Keratinocyte (primary cell): ENCODE data around the gene ERBB4.

ENCODE experiments used
- CTCF ChIP-seq, 3 experiments: IDR thresholded peaks in 1 of 3; conservative IDR thresholded peaks in 1 of 3; optimal IDR thresholded peaks in 1 of 3; 2 replicates in 2 of 3; 3 replicates in 1 of 3; pipeline versions ENCODE3 to v1.5.1; 2011; ENCODE audit warnings: low read length in 3 of 3, mild to moderate bottlenecking in 3 of 3, moderate library complexity in 2 of 3, control low read depth in 1 of 3, inconsistent platforms in 1 of 3; ENCODE audit not compliant: insufficient read depth in 2 of 3; ENCODE audit errors: extremely low read depth in 1 of 3
- EZH2 ChIP-seq: IDR thresholded peaks from one replicate; pipeline ENCODE4 v1.6.1; 2012; ENCODE audit warnings: inconsistent platforms, mild to moderate bottlenecking, low read length, moderate library complexity

DNA sequence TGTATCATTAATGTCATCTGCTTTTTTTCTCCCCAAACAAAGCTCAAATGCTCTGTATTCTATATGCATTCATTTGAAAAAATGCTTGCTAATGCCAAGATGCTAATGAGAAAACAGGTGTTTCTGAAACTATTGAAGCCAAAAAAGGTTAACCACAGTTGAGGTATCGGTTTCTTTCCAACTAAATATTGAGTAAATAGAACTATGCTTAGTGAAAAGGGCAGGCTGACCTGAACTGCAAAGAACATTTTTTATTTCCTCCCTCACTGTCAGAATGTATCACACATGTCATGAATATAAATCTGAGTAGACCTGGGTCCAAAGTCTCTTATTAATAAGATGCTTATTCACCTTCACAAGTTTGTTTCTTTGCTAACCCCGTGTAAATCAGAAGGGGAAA lies 1115.6 kb downstream of the ERBB4 start:
- TF ChIP-seq EZH2, result no peak
- TF ChIP-seq CTCF (optimal IDR thresholded peaks at IDR 0.05 in 1 of 3, IDR thresholded peaks at IDR 0.05 in 1 of 3, conservative IDR thresholded peaks at IDR 0.05 in 1 of 3; ENCODE audit: extremely low read depth in 1 of 3, insufficient read depth in 2 of 3, low read length in 3 of 3), result no peak
